ENCODE measurements around the gene OTUB2. TPM values are rescaled to one million over a fixed set of nuclear protein-coding genes. Genes with fewer than 3 reads are reported as not detected.

Gene OTUB2
- total RNA-seq, 1 experiment from 2014 or later: 3.4 TPM

- POLR2A ChIA-PET: no interaction called here
- DNase-seq (ENCODE audit: low read depth, low spot score): no peak
- Histone ChIP-seq H3K27ac (ENCODE audit: low read length) (no peak overlapping the region), H3K4me1 (ENCODE audit: control insufficient read depth, insufficient read depth, low read length) (no peaks in the 10 kb centered on the region), H3K9me3 (ENCODE audit: control insufficient read depth, insufficient read depth, low read depth, low read length) (no peaks in the 10 kb centered on the region), H3K4me3 (ENCODE audit: low read depth in 2 of 2, low read length in 2 of 2) (no peak overlapping the region), H3K27me3 (ENCODE audit: control insufficient read depth, insufficient read depth, low read length) (no peaks in the 10 kb centered on the region), H3K36me3 (ENCODE audit: control insufficient read depth, insufficient read depth, low read length) (peaks cover 13% of the 10 kb centered on the region)
- no peak for TF ChIP-seq CTCF (IDR thresholded peaks at IDR 0.05)
- no peak for TF ChIP-seq SIN3A (IDR thresholded peaks at IDR 0.05; ENCODE audit: borderline replicate concordance, insufficient read depth, low read depth, low read length)
- TF ChIP-seq, protein P1, sequence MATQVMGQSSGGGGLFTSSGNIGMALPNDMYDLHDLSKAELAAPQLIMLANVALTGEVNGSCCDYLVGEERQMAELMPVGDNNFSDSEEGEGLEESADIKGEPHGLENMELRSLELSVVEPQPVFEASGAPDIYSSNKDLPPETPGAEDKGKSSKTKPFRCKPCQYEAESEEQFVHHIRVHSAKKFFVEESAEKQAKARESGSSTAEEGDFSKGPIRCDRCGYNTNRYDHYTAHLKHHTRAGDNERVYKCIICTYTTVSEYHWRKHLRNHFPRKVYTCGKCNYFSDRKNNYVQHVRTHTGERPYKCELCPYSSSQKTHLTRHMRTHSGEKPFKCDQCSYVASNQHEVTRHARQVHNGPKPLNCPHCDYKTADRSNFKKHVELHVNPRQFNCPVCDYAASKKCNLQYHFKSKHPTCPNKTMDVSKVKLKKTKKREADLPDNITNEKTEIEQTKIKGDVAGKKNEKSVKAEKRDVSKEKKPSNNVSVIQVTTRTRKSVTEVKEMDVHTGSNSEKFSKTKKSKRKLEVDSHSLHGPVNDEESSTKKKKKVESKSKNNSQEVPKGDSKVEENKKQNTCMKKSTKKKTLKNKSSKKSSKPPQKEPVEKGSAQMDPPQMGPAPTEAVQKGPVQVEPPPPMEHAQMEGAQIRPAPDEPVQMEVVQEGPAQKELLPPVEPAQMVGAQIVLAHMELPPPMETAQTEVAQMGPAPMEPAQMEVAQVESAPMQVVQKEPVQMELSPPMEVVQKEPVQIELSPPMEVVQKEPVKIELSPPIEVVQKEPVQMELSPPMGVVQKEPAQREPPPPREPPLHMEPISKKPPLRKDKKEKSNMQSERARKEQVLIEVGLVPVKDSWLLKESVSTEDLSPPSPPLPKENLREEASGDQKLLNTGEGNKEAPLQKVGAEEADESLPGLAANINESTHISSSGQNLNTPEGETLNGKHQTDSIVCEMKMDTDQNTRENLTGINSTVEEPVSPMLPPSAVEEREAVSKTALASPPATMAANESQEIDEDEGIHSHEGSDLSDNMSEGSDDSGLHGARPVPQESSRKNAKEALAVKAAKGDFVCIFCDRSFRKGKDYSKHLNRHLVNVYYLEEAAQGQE (IDR thresholded peaks at IDR 0.05; ENCODE audit: insufficient read depth in 1 of 2, low read depth in 2 of 2, low read length in 1 of 2): no peak
- no peak for TF ChIP-seq POLR2AphosphoS5 (IDR thresholded peaks at IDR 0.05; ENCODE audit: low read depth, low read length)
- TF ChIP-seq TCF7L2 (IDR thresholded peaks at IDR 0.05; ENCODE audit: low read depth, low read length): no peak
- CTCF ChIA-PET: interaction anchor here (1.2 kb wide), 1 partner anchor 79 kb away, joined by 3 read pairs; no protein-coding TSS in a partner anchor
- in situ Hi-C loops (cut with HindIII; ENCODE audit: low pct_unique_long_range_greater_than_20kb, low sequenced_read_pairs): no loop called here
- intact Hi-C loops (cut with micrococcal nuclease; ENCODE audit: unreplicated experiment): no loop called here
- BruUV-seq (replicated peaks): no TSS peak
- no peak for ATAC-seq
Measured at GRCh38 chr14:94058128-94058673, 32.1 kb downstream of the OTUB2 start.

DNA sequence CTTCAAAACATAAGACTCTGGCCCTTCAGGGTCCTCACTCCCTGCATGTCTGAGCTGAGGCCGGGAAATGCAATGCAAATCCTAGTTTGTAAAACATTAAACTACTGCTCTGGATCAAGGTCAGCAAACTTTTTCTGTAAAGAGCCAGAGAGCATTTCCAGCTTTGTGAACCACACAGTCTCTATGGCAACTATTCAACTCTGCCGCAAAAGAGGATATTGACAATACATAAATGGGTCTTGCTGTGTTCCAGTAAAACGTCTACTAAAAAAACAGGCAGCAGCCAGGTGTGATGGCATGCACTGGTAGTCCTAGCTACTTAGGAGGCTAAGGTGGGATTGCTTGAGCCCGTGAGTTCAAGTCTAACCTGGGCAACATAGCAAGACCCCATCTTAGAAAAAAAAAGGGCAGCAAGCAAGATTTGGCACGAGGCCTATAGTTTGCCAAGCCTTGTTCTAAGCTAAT is 32.6 kb downstream of the OTUB2 start:
- Histone ChIP-seq H3K9me3 (ENCODE audit: control insufficient read depth, insufficient read depth, low read depth, low read length) (no peaks in the 10 kb centered on the region), H3K27ac (ENCODE audit: low read length) (no peak overlapping the region), H3K27me3 (ENCODE audit: control insufficient read depth, insufficient read depth, low read length) (no peaks in the 10 kb centered on the region), H3K36me3 (ENCODE audit: control insufficient read depth, insufficient read depth, low read length) (peaks cover 13% of the 10 kb centered on the region), H3K4me1 (ENCODE audit: control insufficient read depth, insufficient read depth, low read length) (no peaks in the 10 kb centered on the region), H3K4me3 (ENCODE audit: low read depth in 2 of 2, low read length in 2 of 2) (no peak overlapping the region)
- in situ Hi-C loops (cut with HindIII; ENCODE audit: low pct_unique_long_range_greater_than_20kb, low sequenced_read_pairs) (no loop called here), intact Hi-C loops (cut with micrococcal nuclease; ENCODE audit: unreplicated experiment) (no loop called here)
- BruUV-seq (replicated peaks): no TSS peak
- DNase-seq (ENCODE audit: low read depth, low spot score): no peak
- no peak for TF ChIP-seq CTCF (IDR thresholded peaks at IDR 0.05)
- no peak for TF ChIP-seq TCF7L2 (IDR thresholded peaks at IDR 0.05; ENCODE audit: low read depth, low read length)
- TF ChIP-seq POLR2AphosphoS5 (IDR thresholded peaks at IDR 0.05; ENCODE audit: low read depth, low read length): no peak
- TF ChIP-seq SIN3A (IDR thresholded peaks at IDR 0.05; ENCODE audit: borderline replicate concordance, insufficient read depth, low read depth, low read length): no peak
- TF ChIP-seq, protein P1 (IDR thresholded peaks at IDR 0.05; ENCODE audit: insufficient read depth in 1 of 2, low read depth in 2 of 2, low read length in 1 of 2): no peak
- ATAC-seq: no peak
- CTCF ChIA-PET: no interaction called here
- POLR2A ChIA-PET: no interaction called here
